ENCODE results near the gene SLBP.

Gene SLBP

GRCh38 chr4:1726146-1726934, 14.2 kb upstream of the SLBP start:
- peak; percentile 93 for DNase-seq

- no peak for DNase-seq
Measured at GRCh38 chr4:1725521-1725920, 13.4 kb upstream of the SLBP start.

GRCh38 chr4:1723131-1723801, 11.1 kb upstream of the SLBP start:
- peak; percentile 29 for DNase-seq

- no peak for DNase-seq
Measured at GRCh38 chr4:1722551-1723118, 10.5 kb upstream of the SLBP start.

GRCh38 chr4:1721666-1722550, 9.8 kb upstream of the SLBP start:
- no peak for DNase-seq

GRCh38 chr4:1721003-1721665, 9.0 kb upstream of the SLBP start, which contains the start of the genes TACC3 and TMEM129:
Gene TACC3, plus strand, starts transcription at chr4:1721521. Its CDS starts 1,901 bp downstream, at chr4:1723422.
Gene TMEM129, minus strand, starts transcription at chr4:1721323. Its CDS starts 486 bp downstream, at chr4:1720837.
- DNase-seq, result peak; percentile 91

GRCh38 chr4:1720163-1720983, 8.3 kb upstream of the SLBP start:
- peak; percentile 30 for DNase-seq

GRCh38 chr4:1718095-1718850, 6.2 kb upstream of the SLBP start:
- no peak for DNase-seq

GRCh38 chr4:1717129-1718094, 5.3 kb upstream of the SLBP start:
- DNase-seq, result no peak

- no peak for DNase-seq
Measured at GRCh38 chr4:1716065-1716945, 4.2 kb upstream of the SLBP start.

- no peak for DNase-seq
Measured at GRCh38 chr4:1715002-1715758, 3.1 kb upstream of the SLBP start.

- DNase-seq, result no peak
Measured at GRCh38 chr4:1714303-1715001, 2.3 kb upstream of the SLBP start.

- no peak for DNase-seq
Measured at GRCh38 chr4:1713003-1713851, 1.1 kb upstream of the SLBP start.

GRCh38 chr4:1711571-1712215, 426 bp downstream of the SLBP start:
- DNase-seq, result no peak

- no peak for DNase-seq
Measured at GRCh38 chr4:1711055-1711570, 1.0 kb downstream of the SLBP start.
